AG10803 (cell line): Measurements from ENCODE around the gene KLB.
A peak's percentile ranks its signal among the peaks of the same experiment; 100 is the strongest.

Source experiments
- DNase-seq: peaks from one replicate; pipeline ENCODE4 v3.0.0; 2010; ENCODE audit warnings: low read depth
- H3K4me3 ChIP-seq: 2 replicates; pipeline ENCODE4 v1.5.1; 2011; ENCODE audit warnings: mild to moderate bottlenecking, low read length, control low read depth
- CTCF ChIP-seq: conservative IDR thresholded peaks from 2 replicates; pipeline ENCODE4 v1.5.1; 2011; ENCODE audit warnings: mild to moderate bottlenecking, low read length, control low read depth, inconsistent platforms

Gene KLB

DNA sequence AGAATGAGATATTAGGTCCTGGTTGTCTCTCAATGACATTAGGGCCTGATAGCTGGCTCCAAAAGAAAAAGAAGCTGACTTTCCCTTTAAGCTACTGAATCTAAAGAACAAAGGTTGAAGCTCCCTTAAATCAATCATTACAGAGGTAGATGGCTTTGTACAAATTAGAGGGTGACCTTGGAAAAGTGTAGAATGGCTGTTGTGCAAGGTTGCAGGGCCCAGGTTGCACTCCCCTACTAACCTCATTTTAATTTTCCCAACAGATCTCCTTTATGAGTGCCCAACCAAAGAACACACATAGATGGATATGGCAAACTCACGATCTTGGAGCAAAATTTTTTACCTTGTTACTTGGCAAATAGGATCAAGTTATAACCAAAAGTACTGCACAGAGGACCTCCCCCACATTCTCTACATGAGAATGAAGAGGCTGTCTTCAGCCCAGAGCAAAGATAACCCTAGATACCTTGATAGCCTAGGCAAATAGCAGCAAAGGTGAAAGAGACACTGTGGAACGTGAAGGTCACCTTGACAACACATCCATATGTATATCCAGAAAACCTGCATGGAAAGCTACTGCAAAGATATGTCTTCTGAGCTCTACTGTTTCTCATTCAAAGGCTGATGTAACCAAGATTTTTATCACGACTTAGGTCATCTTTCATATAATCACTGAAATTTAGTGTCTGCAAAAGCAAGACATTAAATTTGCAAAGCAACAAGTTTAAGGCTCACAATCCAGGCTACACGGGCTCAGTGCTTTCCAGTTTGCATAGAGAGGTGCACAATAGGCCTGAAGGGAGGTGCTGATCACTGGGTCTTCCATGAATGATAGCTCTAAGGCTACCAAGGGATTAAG, 23.0 kb downstream of the KLB start:
- no peak for DNase-seq
- no peak overlapping the region for H3K4me3 ChIP-seq
- no peak for TF ChIP-seq CTCF

GRCh38 chr4:39433878-39434492, 27.3 kb downstream of the KLB start:
- H3K4me3 ChIP-seq: no peak overlapping the region
- no peak for TF ChIP-seq CTCF
- DNase-seq: no peak

- no peak for DNase-seq
- no peak overlapping the region for H3K4me3 ChIP-seq
- no peak for TF ChIP-seq CTCF
Measured at GRCh38 chr4:39435659-39436563, 29.2 kb downstream of the KLB start.

GRCh38 chr4:39441593-39441992, 34.9 kb downstream of the KLB start:
- TF ChIP-seq CTCF: no peak
- no peak overlapping the region for H3K4me3 ChIP-seq
- DNase-seq: no peak

GRCh38 chr4:39442998-39443397, 36.3 kb downstream of the KLB start:
- no peak for DNase-seq
- no peak overlapping the region for H3K4me3 ChIP-seq
- no peak for TF ChIP-seq CTCF

DNA sequence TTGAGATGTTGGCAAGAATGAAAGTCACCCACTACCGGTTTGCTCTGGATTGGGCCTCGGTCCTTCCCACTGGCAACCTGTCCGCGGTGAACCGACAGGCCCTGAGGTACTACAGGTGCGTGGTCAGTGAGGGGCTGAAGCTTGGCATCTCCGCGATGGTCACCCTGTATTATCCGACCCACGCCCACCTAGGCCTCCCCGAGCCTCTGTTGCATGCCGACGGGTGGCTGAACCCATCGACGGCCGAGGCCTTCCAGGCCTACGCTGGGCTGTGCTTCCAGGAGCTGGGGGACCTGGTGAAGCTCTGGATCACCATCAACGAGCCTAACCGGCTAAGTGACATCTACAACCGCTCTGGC, 39.7 kb downstream of the KLB start:
- TF ChIP-seq CTCF: no peak
- no peak for DNase-seq
- H3K4me3 ChIP-seq: peak overlapping the region; percentile 50
